ENCODE measurements around the gene CAMSAP3. TPM values are rescaled to one million over a fixed set of nuclear protein-coding genes. Genes with fewer than 3 reads are reported as not detected.

The CAMSAP3 gene
- total RNA-seq, 1 experiment from 2014 or later = 28.4 TPM

GRCh38 chr19:7645656-7646425 lies 50.2 kb downstream of the CAMSAP3 start:
- H3K23me2 ChIP-seq (ENCODE audit: insufficient read length, low read depth, low read length, poor library complexity, severe bottlenecking) = no peaks in the 10 kb centered on the region
- Mint-ChIP-seq H3K4me3 (no peak overlapping the region), H3K27ac (no peak overlapping the region), H3K27me3 (ENCODE audit: low read depth) (peaks cover 14% of the 10 kb centered on the region), H3K36me3 (ENCODE audit: insufficient read depth in 1 of 3, low read depth in 3 of 3) (peaks cover 2 to 16% (median 7%) of the 10 kb centered on the region in 3 experiments; a peak in 4 of 7 replicates), H3K9me3 (no peaks in the 10 kb centered on the region; a peak in 1 of 5 replicates), H3K4me1 (peaks cover 0 to 8% of the 10 kb centered on the region in 2 experiments; a peak in 2 of 4 replicates)
- H4K5ac ChIP-seq (ENCODE audit: insufficient read length, low read depth, low read length) = no peak overlapping the region
- no peak for DNase-seq
- H3K14ac ChIP-seq (ENCODE audit: insufficient read depth, low read length) = no peak overlapping the region
- no peak overlapping the region for H3K18ac ChIP-seq (ENCODE audit: insufficient read length, low read depth, low read length)
- no peaks in the 10 kb centered on the region for H3K79me1 ChIP-seq (ENCODE audit: insufficient read depth, low read depth, low read length, poor library complexity, severe bottlenecking)
- no peak overlapping the region for H3K4me2 ChIP-seq (ENCODE audit: insufficient read depth, insufficient read length, low read length)
- no CpG with 5 or more reads among the region's 20 CpGs for WGBS (ENCODE audit: extremely low coverage, insufficient read length, low lambda C conversion rate)
- no peak overlapping the region for H3K27ac ChIP-seq (ENCODE audit: insufficient read length, low read depth, low read length)
- no peak overlapping the region for H2BK20ac ChIP-seq (ENCODE audit: low read depth, low read length, poor library complexity, severe bottlenecking)
- H2AK5ac ChIP-seq (ENCODE audit: insufficient read length, low read length) = no peak overlapping the region
- H3K4me1 ChIP-seq (ENCODE audit: insufficient read depth, low read length) = no peaks in the 10 kb centered on the region
- no peak overlapping the region for H2BK5ac ChIP-seq (ENCODE audit: insufficient read length, low read length)
- no peak overlapping the region for H3T11ph ChIP-seq (ENCODE audit: low read length)
- no peaks in the 10 kb centered on the region for H3K9me3 ChIP-seq (ENCODE audit: control insufficient read depth, low read depth, low read length)
- no peaks in the 10 kb centered on the region for H4K20me1 ChIP-seq (ENCODE audit: control insufficient read depth, insufficient read depth, insufficient read length)
- no peak overlapping the region for H4K8ac ChIP-seq (replicated peaks; ENCODE audit: insufficient read length, low read depth, low read length)
- no peak overlapping the region for H3K9ac ChIP-seq (ENCODE audit: extremely low read depth, insufficient read length, low read length)
- H3K27me3 ChIP-seq (ENCODE audit: insufficient read depth, low read length) = no peaks in the 10 kb centered on the region
- TF ChIP-seq CTCF (conservative IDR thresholded peaks at IDR 0.05) = no peak
- no peak overlapping the region for H2BK120ac ChIP-seq (ENCODE audit: low read depth, low read length, poor library complexity, severe bottlenecking)
- H2BK12ac ChIP-seq (ENCODE audit: insufficient read length, low read depth, low read length) = no peak overlapping the region
- no peak overlapping the region for H2AFZ ChIP-seq (ENCODE audit: low read length)
- no peak overlapping the region for H3K56ac ChIP-seq (ENCODE audit: insufficient read length, low read depth, low read length)
- H3K4ac ChIP-seq (ENCODE audit: low read depth, low read length) = no peak overlapping the region
- H3K79me2 ChIP-seq (ENCODE audit: insufficient read depth, low read length) = no peaks in the 10 kb centered on the region
- H3K23ac ChIP-seq (ENCODE audit: insufficient read length, low read depth, low read length) = no peak overlapping the region
- H4K91ac ChIP-seq (ENCODE audit: insufficient read length, low read depth, low read length) = no peak overlapping the region
- no peak overlapping the region for H2BK15ac ChIP-seq (ENCODE audit: low read depth, low read length)

Measured in H9 (cell line).